Measurements from ENCODE around the gene SH2D4B. TPM values are rescaled to one million over a fixed set of nuclear protein-coding genes. Genes with fewer than 3 reads are reported as not detected.

SH2D4B gene
- total RNA-seq, 1 donor from 2014 or later = 0.12 TPM

DNA sequence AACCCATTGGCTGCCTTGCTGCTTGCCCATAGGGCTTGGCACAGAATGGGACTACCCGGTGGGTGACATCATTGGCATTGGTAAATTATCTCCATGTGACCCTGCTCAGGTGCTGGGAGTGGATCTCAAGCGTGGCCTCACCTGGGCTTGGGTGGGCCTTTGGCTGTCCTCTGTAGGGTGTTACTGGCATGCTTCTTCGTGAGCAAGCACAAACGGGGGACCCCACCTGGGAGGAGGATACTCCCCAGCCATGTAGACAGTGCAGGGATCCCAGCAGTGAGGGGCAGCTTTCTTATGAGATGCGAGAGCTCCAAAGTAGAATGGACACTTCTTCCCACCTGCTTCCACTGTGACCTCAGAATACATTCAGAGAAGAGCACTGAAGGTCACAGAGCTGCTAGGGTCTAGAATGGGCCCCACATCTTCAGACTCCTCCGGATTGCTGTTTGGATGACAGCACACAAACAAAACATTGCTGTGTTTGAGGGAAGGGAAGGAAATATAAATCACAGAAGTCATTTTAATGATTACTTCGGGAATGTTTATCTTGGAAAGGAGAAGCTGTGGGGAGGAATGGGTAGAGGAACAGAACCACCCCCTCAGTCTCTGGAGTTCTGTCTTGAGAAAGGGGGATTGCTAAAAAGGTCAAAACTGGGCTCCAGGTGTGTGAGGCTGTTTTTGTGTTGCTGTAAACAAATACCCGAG lies 75.9 kb downstream of the SH2D4B start:
- no peak for DNase-seq (ENCODE audit: low spot score, unreplicated experiment)
- Mint-ChIP-seq H3K27ac (no peak overlapping the region), H3K27me3 (peaks cover 5% of the 10 kb centered on the region), H3K36me3 (ENCODE audit: insufficient read depth) (no peaks in the 10 kb centered on the region), H3K4me3 (ENCODE audit: low read depth) (no peak overlapping the region), H3K4me1 (ENCODE audit: low read depth) (peaks cover 1% of the 10 kb centered on the region), H3K9me3 (ENCODE audit: low read depth) (no peaks in the 10 kb centered on the region)
- TF ChIP-seq, protein P1, sequence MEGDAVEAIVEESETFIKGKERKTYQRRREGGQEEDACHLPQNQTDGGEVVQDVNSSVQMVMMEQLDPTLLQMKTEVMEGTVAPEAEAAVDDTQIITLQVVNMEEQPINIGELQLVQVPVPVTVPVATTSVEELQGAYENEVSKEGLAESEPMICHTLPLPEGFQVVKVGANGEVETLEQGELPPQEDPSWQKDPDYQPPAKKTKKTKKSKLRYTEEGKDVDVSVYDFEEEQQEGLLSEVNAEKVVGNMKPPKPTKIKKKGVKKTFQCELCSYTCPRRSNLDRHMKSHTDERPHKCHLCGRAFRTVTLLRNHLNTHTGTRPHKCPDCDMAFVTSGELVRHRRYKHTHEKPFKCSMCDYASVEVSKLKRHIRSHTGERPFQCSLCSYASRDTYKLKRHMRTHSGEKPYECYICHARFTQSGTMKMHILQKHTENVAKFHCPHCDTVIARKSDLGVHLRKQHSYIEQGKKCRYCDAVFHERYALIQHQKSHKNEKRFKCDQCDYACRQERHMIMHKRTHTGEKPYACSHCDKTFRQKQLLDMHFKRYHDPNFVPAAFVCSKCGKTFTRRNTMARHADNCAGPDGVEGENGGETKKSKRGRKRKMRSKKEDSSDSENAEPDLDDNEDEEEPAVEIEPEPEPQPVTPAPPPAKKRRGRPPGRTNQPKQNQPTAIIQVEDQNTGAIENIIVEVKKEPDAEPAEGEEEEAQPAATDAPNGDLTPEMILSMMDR (IDR thresholded peaks at IDR 0.05; ENCODE audit: unreplicated experiment) = no peak

DNA sequence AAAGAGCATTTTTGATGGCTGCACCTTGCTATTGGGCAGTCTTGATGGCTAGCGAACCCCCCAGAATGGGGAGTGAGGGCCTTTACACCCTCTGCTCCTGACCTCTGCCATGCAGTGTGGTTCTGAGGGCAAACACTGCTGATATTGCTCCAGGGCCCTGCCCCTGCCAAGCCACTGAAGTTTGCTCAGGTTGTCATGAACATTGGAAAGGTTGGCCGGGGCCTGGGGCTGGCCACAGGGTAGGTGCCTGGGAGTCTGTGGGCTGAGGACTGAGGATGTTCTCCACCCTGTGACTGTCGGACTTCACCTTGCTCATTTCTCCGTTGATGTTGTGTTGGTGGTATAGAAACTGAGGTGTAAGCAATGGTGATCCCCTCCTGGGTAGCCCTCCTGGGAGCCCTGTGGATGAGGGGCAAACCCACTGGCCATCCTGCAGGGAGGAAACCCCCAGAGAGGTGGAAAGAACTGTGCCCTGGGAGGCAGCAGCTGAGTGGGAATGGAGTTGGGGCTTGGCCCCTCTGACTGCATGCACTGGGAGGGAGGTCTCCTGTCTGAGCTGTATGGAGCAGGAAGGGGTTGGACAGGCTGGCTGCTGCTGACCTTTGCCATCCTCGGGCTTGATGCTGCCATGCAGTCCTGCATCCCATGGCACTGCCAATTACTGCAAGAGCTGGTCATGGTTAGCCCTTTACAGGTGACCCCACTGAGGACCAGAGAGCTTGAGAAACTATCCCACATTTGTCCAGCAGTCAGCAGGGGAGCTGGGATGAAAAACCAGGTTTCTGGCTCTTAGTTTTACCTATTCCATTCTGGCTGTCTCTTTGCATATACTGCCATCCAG lies 77.1 kb downstream of the SH2D4B start:
- DNase-seq (ENCODE audit: low spot score, unreplicated experiment) = no peak
- Mint-ChIP-seq H3K36me3 (ENCODE audit: insufficient read depth) (no peaks in the 10 kb centered on the region), H3K27me3 (peaks cover 3% of the 10 kb centered on the region), H3K9me3 (ENCODE audit: low read depth) (no peaks in the 10 kb centered on the region), H3K4me3 (ENCODE audit: low read depth) (no peak overlapping the region), H3K27ac (no peak overlapping the region), H3K4me1 (ENCODE audit: low read depth) (peaks cover 1% of the 10 kb centered on the region)
- TF ChIP-seq, protein P1 (IDR thresholded peaks at IDR 0.05; ENCODE audit: unreplicated experiment) = no peak

GRCh38 chr10:80617807-80618206 lies 80.1 kb downstream of the SH2D4B start:
- peaks cover 1% of the 10 kb centered on the region for H3K4me1 Mint-ChIP-seq (ENCODE audit: low read depth)
- H3K9me3 Mint-ChIP-seq (ENCODE audit: low read depth) = no peaks in the 10 kb centered on the region
- TF ChIP-seq, protein P1 (IDR thresholded peaks at IDR 0.05; ENCODE audit: unreplicated experiment) = no peak
- no peak overlapping the region for H3K4me3 Mint-ChIP-seq (ENCODE audit: low read depth)
- no peak overlapping the region for H3K27ac Mint-ChIP-seq
- H3K27me3 Mint-ChIP-seq = no peaks in the 10 kb centered on the region
- no peak for DNase-seq (ENCODE audit: low spot score, unreplicated experiment)
- no peaks in the 10 kb centered on the region for H3K36me3 Mint-ChIP-seq (ENCODE audit: insufficient read depth)

- no peak overlapping the region for H3K27ac Mint-ChIP-seq
- TF ChIP-seq, protein P1 (IDR thresholded peaks at IDR 0.05; ENCODE audit: unreplicated experiment) = no peak
- H3K4me1 Mint-ChIP-seq (ENCODE audit: low read depth) = no peaks in the 10 kb centered on the region
- no peaks in the 10 kb centered on the region for H3K36me3 Mint-ChIP-seq (ENCODE audit: insufficient read depth)
- H3K9me3 Mint-ChIP-seq (ENCODE audit: low read depth) = no peaks in the 10 kb centered on the region
- no peak for DNase-seq (ENCODE audit: low spot score, unreplicated experiment)
- H3K27me3 Mint-ChIP-seq = no peaks in the 10 kb centered on the region
- H3K4me3 Mint-ChIP-seq (ENCODE audit: low read depth) = no peak overlapping the region
These were observed 81.3 kb downstream of the SH2D4B start for GRCh38 chr10:80619036-80619435.

- H3K4me3 Mint-ChIP-seq (ENCODE audit: low read depth) = no peak overlapping the region
- DNase-seq (ENCODE audit: low spot score, unreplicated experiment) = no peak
- H3K9me3 Mint-ChIP-seq (ENCODE audit: low read depth) = peaks cover 7% of the 10 kb centered on the region
- H3K4me1 Mint-ChIP-seq (ENCODE audit: low read depth) = no peaks in the 10 kb centered on the region
- TF ChIP-seq, protein P1 (IDR thresholded peaks at IDR 0.05; ENCODE audit: unreplicated experiment) = no peak
- H3K27me3 Mint-ChIP-seq = no peaks in the 10 kb centered on the region
- H3K27ac Mint-ChIP-seq = no peak overlapping the region
- no peaks in the 10 kb centered on the region for H3K36me3 Mint-ChIP-seq (ENCODE audit: insufficient read depth)
These were observed 84.5 kb downstream of the SH2D4B start for GRCh38 chr10:80622153-80622552.
